OCI-LY1 (cell line): Measurements from ENCODE around the gene PAFAH2.

ENCODE experiments used
- EZH2 ChIP-seq: fragments of 200-600 bp; sonication (generic), shearing (Covaris generic); IDR thresholded peaks from 2 replicates; pipeline ENCODE4 v1.8.0; 2017; ENCODE audit warnings: borderline replicate concordance, mixed run types, mild to moderate bottlenecking, antibody characterized with exemption, low read length, moderate library complexity, mixed read lengths
- TF ChIP-seq, protein P1 (sequence below): fragments of 200-600 bp; sonication (generic), shearing (Covaris generic); IDR thresholded peaks from 2 replicates; pipeline ENCODE4 v1.5.1; 2017; ENCODE audit warnings: mild to moderate bottlenecking, antibody characterized with exemption, low read length, moderate library complexity, mixed read lengths

DNA sequence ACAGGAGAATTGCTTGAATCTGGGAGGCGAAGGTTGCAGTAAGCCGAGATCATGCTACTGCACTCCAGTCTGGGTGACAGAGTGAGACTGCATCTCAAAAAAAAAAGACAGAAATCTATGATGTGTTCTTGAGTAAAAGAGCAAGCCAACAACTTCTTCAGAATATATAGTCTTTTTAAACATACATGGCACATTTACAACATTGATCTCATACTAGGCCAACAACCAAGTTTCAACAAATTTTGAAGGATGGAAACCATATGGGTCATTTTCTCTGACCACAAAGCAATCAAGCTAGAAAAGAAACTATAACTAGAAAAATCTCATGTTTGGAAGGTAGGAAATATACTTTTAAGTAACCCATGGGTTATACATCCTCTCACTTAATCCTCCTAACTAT is 38.3 kb downstream of the PAFAH2 start:
- TF ChIP-seq, protein P1, sequence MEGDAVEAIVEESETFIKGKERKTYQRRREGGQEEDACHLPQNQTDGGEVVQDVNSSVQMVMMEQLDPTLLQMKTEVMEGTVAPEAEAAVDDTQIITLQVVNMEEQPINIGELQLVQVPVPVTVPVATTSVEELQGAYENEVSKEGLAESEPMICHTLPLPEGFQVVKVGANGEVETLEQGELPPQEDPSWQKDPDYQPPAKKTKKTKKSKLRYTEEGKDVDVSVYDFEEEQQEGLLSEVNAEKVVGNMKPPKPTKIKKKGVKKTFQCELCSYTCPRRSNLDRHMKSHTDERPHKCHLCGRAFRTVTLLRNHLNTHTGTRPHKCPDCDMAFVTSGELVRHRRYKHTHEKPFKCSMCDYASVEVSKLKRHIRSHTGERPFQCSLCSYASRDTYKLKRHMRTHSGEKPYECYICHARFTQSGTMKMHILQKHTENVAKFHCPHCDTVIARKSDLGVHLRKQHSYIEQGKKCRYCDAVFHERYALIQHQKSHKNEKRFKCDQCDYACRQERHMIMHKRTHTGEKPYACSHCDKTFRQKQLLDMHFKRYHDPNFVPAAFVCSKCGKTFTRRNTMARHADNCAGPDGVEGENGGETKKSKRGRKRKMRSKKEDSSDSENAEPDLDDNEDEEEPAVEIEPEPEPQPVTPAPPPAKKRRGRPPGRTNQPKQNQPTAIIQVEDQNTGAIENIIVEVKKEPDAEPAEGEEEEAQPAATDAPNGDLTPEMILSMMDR = no peak
- TF ChIP-seq EZH2 = no peak
